ENCODE results near the gene HIF1AN. TPM values are rescaled to one million over a fixed set of nuclear protein-coding genes. Genes with fewer than 3 reads are reported as not detected.

The HIF1AN gene
- total RNA-seq, 4 donors from 2014 or later = 12.8 to 47.2 (median 21.7) TPM

GRCh38 chr10:100507357-100507732 lies 28.4 kb upstream of the HIF1AN start:
- no peak for DNase-seq
- Histone ChIP-seq H3K27me3 (no peaks in the 10 kb centered on the region), H3K9me3 (no peaks in the 10 kb centered on the region), H3K4me3 (no peak overlapping the region), H3K36me3 (no peaks in the 10 kb centered on the region), H3K27ac (no peak overlapping the region), H3K4me1 (no peaks in the 10 kb centered on the region)
- TF ChIP-seq CTCF (IDR thresholded peaks at IDR 0.05) (no peak), POLR2AphosphoS5 (IDR thresholded peaks at IDR 0.05) (no peak), POLR2A (IDR thresholded peaks at IDR 0.05) (no peak), EP300 (IDR thresholded peaks at IDR 0.05; ENCODE audit: low read depth) (no peak)
- 92% methylated on average over 5 of the region's 5 CpGs; no CpG with 5 or more reads in 1 of the 2 donors for WGBS, 2 donors (ENCODE audit: low coverage in 1 of 2)
- in situ Hi-C loops (cut with MboI; ENCODE audit: low pct_ligation_motif_present in 1 of 4, low pct_unique_long_range_greater_than_20kb in 1 of 4, low sequenced_read_pairs in 3 of 4) (loop anchor here in 2 of 4 donors (25.0 kb wide), 1 partner anchor 170 kb away; the partner anchor contains the start of genes PKD2L1 (in 2 of the 2) and SCD (in 2 of the 2)), intact Hi-C loops (cut with DNase I; ENCODE audit: low total_unique reads) (no loop called here)

GRCh38 chr10:100508266-100508665 lies 27.5 kb upstream of the HIF1AN start:
- DNase-seq = no peak
- 40 to 68% methylated on average over 1 of the region's 1 CpG for WGBS, 2 donors (ENCODE audit: low coverage in 1 of 2)
- Histone ChIP-seq H3K4me3 (no peak overlapping the region), H3K4me1 (no peaks in the 10 kb centered on the region), H3K36me3 (peaks cover 0 to 4% (median 0%) of the 10 kb centered on the region in 4 donors), H3K27me3 (no peaks in the 10 kb centered on the region), H3K27ac (no peak overlapping the region), H3K9me3 (no peaks in the 10 kb centered on the region)
- intact Hi-C loops (cut with DNase I; ENCODE audit: low total_unique reads) (no loop called here), in situ Hi-C loops (cut with MboI; ENCODE audit: low pct_ligation_motif_present in 1 of 4, low pct_unique_long_range_greater_than_20kb in 1 of 4, low sequenced_read_pairs in 3 of 4) (loop anchor here in 2 of 4 donors (25.0 kb wide), 1 partner anchor 171 kb away; the partner anchor contains the start of genes PKD2L1 (in 2 of the 2) and SCD (in 2 of the 2))
- TF ChIP-seq POLR2A (IDR thresholded peaks at IDR 0.05) (no peak), CTCF (IDR thresholded peaks at IDR 0.05) (no peak), EP300 (IDR thresholded peaks at IDR 0.05; ENCODE audit: low read depth) (no peak), POLR2AphosphoS5 (IDR thresholded peaks at IDR 0.05) (no peak)

GRCh38 chr10:100508691-100509150 lies 27.0 kb upstream of the HIF1AN start:
- no peak overlapping the region for H3K27ac ChIP-seq
- H3K4me3 ChIP-seq = no peak overlapping the region
- DNase-seq = no peak
- in situ Hi-C loops (cut with MboI; ENCODE audit: low pct_ligation_motif_present in 1 of 4, low pct_unique_long_range_greater_than_20kb in 1 of 4, low sequenced_read_pairs in 3 of 4) (loop anchor here in 2 of 4 donors (25.0 kb wide), 1 partner anchor 171 kb away; the partner anchor contains the start of genes PKD2L1 (in 2 of the 2) and SCD (in 2 of the 2)), intact Hi-C loops (cut with DNase I; ENCODE audit: low total_unique reads) (no loop called here)
- WGBS, 2 donors (ENCODE audit: low coverage in 1 of 2) = 20 to 46% methylated on average over 1 to 3 of the region's 3 CpGs
- TF ChIP-seq CTCF (IDR thresholded peaks at IDR 0.05) (peak in 4 of 5 experiments; percentile 28 to 37 (median 32)), POLR2AphosphoS5 (IDR thresholded peaks at IDR 0.05) (no peak)
- H3K9me3 ChIP-seq = no peaks in the 10 kb centered on the region
- peaks cover 0 to 5% (median 0%) of the 10 kb centered on the region in 4 donors for H3K36me3 ChIP-seq
- no peaks in the 10 kb centered on the region for H3K27me3 ChIP-seq
- H3K4me1 ChIP-seq = no peaks in the 10 kb centered on the region

- in situ Hi-C loops (cut with MboI; ENCODE audit: low pct_ligation_motif_present in 1 of 4, low pct_unique_long_range_greater_than_20kb in 1 of 4, low sequenced_read_pairs in 3 of 4) = loop anchor here in 2 of 4 donors (25.0 kb wide), 1 partner anchor 172 kb away; the partner anchor contains the start of genes PKD2L1 (in 2 of the 2) and SCD (in 2 of the 2)
- Histone ChIP-seq H3K4me3 (no peak overlapping the region), H3K9me3 (no peaks in the 10 kb centered on the region), H3K36me3 (peaks cover 0 to 5% (median 0%) of the 10 kb centered on the region in 4 donors), H3K27ac (no peak overlapping the region), H3K4me1 (no peaks in the 10 kb centered on the region), H3K27me3 (no peaks in the 10 kb centered on the region)
- TF ChIP-seq POLR2AphosphoS5 (IDR thresholded peaks at IDR 0.05) = no peak
- TF ChIP-seq CTCF (IDR thresholded peaks at IDR 0.05) = no peak
- TF ChIP-seq POLR2A (IDR thresholded peaks at IDR 0.05) = no peak
- no peak for TF ChIP-seq EP300 (IDR thresholded peaks at IDR 0.05; ENCODE audit: low read depth)
- intact Hi-C loops (cut with DNase I; ENCODE audit: low total_unique reads) = no loop called here
- WGBS, 2 donors (ENCODE audit: low coverage in 1 of 2) = 68 to 87% methylated on average over 3 to 8 of the region's 8 CpGs
- DNase-seq = no peak
Measured at GRCh38 chr10:100509241-100509840, 26.4 kb upstream of the HIF1AN start.

Measured in transverse colon (tissue), 4 donors.